Tibial nerve (tissue), 4 donors: ENCODE measurements around the gene NSUN6.

ENCODE experiments used
- EP300 ChIP-seq, 2 donors: sonication (generic); formaldehyde crosslinking; IDR thresholded peaks; one replicate each; pipeline ENCODE4 v1.6.1; 2017; ENCODE audit warnings: antibody characterized with exemption in 2 of 2, mild to moderate bottlenecking in 1 of 2
- POLR2A ChIP-seq, 2 donors: fragments of 450-650 bp; IDR thresholded peaks; one replicate each; pipeline ENCODE4 v1.6.1; 2017; ENCODE audit warnings: antibody characterized with exemption in 2 of 2, mild to moderate bottlenecking in 2 of 2, moderate library complexity in 2 of 2
- TF ChIP-seq, protein P1 (sequence below), 5 experiments: fragments of 200-600 bp in 3 of 5; fragments of 450-650 bp in 2 of 5; sonication (generic) in 3 of 5; IDR thresholded peaks; one replicate each; pipeline ENCODE4 v1.5.1; 2016 to 2019; ENCODE audit warnings: antibody characterized with exemption in 5 of 5, mild to moderate bottlenecking in 3 of 5, moderate library complexity in 2 of 5

DNA sequence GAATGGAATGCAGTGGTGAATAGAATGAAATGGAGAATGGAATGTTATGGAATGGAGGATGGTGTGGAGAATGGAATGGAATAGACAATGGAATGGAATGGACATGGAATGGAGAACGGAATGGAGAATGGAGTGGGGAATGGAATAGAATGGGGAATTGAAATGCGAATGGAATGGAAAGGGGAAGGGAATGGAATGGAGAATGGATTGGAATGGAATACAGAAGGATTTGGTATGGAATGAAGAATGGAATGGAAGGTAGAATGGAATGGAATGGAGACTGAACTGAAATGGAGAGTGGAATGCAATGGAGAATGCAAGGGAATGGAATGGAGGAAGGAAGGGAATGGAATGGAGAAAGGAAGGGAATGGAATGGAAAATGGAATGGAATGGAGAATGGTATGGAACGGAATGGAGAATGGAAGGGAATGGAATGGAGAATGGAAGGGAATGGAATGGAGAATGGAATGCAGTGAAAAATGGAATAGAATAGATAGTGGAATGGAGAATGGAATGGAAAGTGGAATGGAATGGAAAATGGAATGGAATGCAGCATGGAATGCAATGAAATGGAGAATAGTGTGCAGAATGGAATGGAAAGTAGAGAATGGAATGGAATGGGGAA lies 94.8 kb downstream of the NSUN6 start:
- TF ChIP-seq, protein P1, sequence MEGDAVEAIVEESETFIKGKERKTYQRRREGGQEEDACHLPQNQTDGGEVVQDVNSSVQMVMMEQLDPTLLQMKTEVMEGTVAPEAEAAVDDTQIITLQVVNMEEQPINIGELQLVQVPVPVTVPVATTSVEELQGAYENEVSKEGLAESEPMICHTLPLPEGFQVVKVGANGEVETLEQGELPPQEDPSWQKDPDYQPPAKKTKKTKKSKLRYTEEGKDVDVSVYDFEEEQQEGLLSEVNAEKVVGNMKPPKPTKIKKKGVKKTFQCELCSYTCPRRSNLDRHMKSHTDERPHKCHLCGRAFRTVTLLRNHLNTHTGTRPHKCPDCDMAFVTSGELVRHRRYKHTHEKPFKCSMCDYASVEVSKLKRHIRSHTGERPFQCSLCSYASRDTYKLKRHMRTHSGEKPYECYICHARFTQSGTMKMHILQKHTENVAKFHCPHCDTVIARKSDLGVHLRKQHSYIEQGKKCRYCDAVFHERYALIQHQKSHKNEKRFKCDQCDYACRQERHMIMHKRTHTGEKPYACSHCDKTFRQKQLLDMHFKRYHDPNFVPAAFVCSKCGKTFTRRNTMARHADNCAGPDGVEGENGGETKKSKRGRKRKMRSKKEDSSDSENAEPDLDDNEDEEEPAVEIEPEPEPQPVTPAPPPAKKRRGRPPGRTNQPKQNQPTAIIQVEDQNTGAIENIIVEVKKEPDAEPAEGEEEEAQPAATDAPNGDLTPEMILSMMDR (IDR thresholded peaks at IDR 0.05): no peak
- TF ChIP-seq POLR2A (IDR thresholded peaks at IDR 0.05): no peak
- no peak for TF ChIP-seq EP300 (IDR thresholded peaks at IDR 0.05)
